Measurements from ENCODE around the gene C1QTNF6.
"Not testable (repeated sequence)": the region's sequence is repeated elsewhere in the genome, so short reads cannot be mapped to it uniquely, and the experiment has no call there.

Gene C1QTNF6

DNA sequence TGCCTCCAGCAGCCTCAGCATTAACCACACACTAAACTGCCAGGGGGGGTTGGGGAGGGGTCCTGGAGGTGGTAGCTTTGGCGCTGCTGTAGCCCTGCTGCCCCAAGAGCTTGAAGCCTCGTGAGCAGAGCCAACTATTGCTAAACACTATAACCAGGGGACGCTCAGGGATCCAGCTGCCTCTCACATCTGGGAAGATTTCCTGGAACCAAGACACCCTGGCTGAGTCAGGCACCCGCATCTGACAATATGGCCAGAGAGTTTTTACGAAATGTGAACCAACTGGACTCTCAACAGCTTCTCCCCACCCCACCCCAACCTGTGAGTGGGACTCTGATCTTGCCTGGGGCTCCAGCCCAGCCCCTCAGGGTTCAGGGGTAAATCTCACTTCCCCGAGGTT, 14.3 kb downstream of the C1QTNF6 start:
- TF ChIP-seq, protein P1, sequence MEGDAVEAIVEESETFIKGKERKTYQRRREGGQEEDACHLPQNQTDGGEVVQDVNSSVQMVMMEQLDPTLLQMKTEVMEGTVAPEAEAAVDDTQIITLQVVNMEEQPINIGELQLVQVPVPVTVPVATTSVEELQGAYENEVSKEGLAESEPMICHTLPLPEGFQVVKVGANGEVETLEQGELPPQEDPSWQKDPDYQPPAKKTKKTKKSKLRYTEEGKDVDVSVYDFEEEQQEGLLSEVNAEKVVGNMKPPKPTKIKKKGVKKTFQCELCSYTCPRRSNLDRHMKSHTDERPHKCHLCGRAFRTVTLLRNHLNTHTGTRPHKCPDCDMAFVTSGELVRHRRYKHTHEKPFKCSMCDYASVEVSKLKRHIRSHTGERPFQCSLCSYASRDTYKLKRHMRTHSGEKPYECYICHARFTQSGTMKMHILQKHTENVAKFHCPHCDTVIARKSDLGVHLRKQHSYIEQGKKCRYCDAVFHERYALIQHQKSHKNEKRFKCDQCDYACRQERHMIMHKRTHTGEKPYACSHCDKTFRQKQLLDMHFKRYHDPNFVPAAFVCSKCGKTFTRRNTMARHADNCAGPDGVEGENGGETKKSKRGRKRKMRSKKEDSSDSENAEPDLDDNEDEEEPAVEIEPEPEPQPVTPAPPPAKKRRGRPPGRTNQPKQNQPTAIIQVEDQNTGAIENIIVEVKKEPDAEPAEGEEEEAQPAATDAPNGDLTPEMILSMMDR (IDR thresholded peaks at IDR 0.05; ENCODE audit: control extremely low read depth, extremely low read depth, low read depth, missing control alignments) = no peak
- POLR2A ChIA-PET = no interaction called here
- CTCF ChIA-PET = interaction anchor here (1.4 to 8.2 kb wide), 3 partner anchors 18 to 25 kb away, joined by 4 to 51 read pairs (median 6); no protein-coding TSS in a partner anchor
- no peak for DNase-seq (ENCODE audit: extremely low spot score)

DNA sequence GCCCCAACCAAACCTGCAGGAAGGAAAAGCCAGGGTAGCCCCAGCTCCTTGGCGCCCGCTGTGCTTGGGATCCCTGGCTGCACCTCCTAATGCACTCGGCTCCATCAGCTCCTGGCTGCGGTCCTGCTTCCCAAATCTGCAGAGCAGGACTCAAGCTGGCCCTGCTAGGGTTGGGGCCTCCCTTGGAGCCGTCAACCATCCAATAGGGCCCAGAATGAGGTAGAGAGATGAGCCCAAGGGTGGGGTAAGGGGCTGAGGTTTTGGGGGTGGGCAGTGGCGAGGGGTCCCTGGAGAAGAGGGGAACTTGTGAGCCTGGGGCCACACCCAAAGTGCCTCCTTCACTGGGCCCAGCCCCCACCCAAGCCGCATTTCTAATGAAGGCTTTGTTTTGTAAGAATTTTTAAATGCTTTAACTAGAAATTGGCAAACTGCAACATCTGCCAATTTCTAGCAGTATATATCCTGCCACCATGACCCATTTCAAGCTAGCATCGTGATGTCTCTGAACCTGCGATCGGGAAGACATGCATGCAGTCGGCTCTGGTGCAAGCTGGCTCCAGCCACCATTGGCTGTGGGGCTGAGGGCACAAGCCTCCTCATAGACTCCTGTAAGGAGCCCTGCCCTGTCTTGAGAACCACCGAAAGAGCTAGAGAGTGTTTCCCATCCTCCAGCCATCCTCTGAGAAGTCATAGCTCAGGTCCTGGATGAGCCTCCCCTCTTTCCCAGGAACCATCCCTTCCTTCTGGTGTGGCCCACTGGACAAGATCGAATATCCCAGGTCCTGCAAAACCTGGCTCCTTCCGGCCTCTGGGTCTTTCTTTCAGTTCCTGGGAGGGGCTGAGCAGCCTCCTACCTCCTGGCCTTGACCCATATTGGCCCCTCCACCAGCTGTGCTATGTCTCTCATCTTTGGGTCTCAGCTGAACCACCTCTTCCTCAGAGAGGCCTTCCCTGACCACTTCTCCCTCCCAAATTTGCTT, 15.5 kb downstream of the C1QTNF6 start:
- DNase-seq (ENCODE audit: extremely low spot score) = no peak
- ChIA-PET CTCF (interaction anchor here (1.4 to 2.1 kb wide), 3 partner anchors 9 to 27 kb away, joined by 4 to 13 read pairs (median 5); no protein-coding TSS in a partner anchor), POLR2A (no interaction called here)
- TF ChIP-seq, protein P1 (IDR thresholded peaks at IDR 0.05; ENCODE audit: control extremely low read depth, extremely low read depth, low read depth, missing control alignments) = no peak

DNA sequence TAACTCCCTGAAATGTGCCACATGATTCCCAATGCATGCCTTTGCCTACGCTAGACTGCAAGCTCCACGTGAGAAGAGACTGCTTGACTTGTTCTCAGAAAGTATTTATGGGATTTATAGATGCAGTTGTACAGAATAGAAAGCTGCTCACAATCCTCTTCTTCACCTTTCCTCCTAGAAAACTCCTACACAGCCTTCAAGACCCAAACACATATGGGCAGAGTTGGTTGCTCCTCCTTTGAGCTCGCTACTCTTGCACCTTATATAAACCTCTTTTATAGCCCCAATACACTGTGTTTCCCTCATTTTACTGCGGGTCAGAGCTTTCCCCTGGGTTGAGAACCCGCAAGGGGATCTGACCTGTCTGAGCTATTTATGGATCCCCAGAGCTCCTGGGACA, 16.4 kb downstream of the C1QTNF6 start:
- TF ChIP-seq, protein P1 (IDR thresholded peaks at IDR 0.05; ENCODE audit: control extremely low read depth, extremely low read depth, low read depth, missing control alignments) = no peak
- no peak for DNase-seq (ENCODE audit: extremely low spot score)
- POLR2A ChIA-PET = no interaction called here
- CTCF ChIA-PET = interaction anchor here (1.2 to 2.1 kb wide), 3 partner anchors 8 to 28 kb away, joined by 3 to 13 read pairs (median 5); no protein-coding TSS in a partner anchor

DNA sequence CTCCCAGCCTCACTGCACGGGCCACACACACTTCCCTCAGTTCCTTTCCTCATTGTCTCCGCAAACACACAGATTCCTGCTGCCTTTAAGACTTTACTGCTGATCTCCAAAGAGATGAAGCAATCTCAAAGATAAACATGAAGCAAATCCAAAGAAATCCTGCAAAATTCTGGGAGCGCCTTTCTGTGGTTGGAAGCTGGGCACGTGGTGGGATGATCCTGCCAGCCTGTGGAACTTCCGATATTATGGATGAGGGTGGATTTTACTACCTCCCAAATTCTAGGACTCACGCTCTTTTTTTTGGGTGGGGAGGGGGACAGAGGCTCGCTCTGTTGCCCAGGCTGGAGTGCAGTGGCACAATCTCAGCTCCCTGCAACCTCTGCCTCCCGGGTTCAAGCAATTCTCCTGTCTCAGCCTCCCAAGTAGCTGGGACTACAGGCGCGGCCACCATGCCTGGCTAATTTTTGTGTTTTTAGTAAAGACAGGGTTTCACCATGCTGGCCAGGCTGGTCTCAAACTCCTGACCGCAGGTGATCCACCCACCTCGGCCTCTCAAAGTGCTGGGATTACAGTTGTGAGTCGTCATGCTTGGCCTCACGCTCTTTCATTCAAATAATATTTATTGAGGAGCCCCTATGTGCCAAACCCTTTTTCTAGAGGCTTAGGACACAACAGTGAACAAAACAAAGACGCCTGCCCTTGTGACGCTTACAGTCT, 17.2 kb downstream of the C1QTNF6 start:
- CTCF ChIA-PET = interaction anchor here (1.2 to 2.1 kb wide), 4 partner anchors 10 to 29 kb away, joined by 3 to 13 read pairs (median 4); no protein-coding TSS in a partner anchor
- DNase-seq (ENCODE audit: extremely low spot score) = not testable (repeated sequence)

DNA sequence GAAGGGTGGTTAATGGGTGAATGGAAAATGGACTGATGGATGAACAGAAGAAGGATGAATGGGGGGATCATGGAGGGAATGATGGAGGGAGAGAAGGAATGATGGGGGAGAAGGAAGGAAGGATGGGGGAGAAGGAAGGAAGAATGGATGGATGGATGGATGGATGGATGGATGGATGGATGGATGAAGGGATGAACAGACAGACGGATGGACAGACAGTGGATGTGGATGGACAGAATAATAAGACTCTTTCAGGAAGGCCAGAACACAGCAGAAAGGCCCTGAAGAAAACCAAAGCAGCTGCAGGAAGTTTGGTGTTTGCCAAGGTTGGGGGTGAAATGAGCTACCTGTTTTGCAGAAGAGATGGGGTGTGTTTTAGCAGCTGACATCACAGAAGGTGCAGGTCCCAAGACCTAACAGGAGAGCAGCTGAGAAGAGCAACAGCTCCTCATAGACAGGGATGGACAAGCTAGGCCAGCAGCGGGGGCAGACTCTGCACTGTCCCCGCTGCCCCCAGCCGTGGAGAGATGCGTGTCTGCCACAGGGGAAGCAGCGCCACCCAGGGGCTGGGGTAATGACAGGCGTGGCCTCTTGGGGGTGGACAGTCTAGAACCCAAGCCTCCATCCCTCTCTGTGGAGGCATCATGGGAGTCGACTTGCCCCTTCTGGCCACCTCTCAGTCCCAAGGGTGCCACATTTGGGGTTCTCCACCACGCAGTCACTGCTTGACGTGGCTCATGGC, 17.9 kb downstream of the C1QTNF6 start:
- POLR2A ChIA-PET = interaction anchor here (0.9 kb wide), 1 partner anchor 1773 kb away, joined by 7 read pairs; no protein-coding TSS in a partner anchor
- CTCF ChIA-PET = interaction anchor here (1.3 kb wide), 2 partner anchors 10 to 30 kb away, joined by 4 to 5 read pairs; no protein-coding TSS in a partner anchor
- DNase-seq (ENCODE audit: extremely low spot score) = no peak
- TF ChIP-seq, protein P1 (IDR thresholded peaks at IDR 0.05; ENCODE audit: control extremely low read depth, extremely low read depth, low read depth, missing control alignments) = no peak

More for the DNA sequence above, 17.2 kb downstream of the C1QTNF6 start:
- POLR2A ChIA-PET = interaction anchor here (0.9 kb wide), 1 partner anchor 1772 kb away, joined by 7 read pairs; no protein-coding TSS in a partner anchor

DNA sequence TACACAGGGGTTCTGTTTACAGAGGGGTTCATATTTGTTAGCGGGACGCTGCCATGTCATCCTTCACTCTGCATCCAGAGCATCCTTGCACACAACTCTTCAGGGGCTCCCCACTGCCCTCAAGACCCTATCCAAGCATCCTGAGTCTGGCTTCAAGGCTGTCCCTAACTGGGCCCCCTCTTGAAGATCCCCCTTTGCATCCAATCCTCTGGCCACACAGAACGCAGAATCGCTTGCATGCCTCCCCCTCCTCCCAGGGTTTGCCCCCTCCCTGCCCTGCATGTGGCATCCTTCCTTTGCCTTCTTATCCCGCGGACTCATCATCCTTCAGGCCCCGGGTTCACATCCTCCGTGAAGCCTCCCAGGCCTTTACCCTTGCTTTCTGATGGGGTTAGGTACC, 18.6 kb downstream of the C1QTNF6 start:
- TF ChIP-seq, protein P1 (IDR thresholded peaks at IDR 0.05; ENCODE audit: control extremely low read depth, extremely low read depth, low read depth, missing control alignments) = no peak
- no peak for DNase-seq (ENCODE audit: extremely low spot score)
- ChIA-PET CTCF (no interaction called here), POLR2A (no interaction called here)

All from GM10248 (cell line).